ENCODE measurements around the gene GDF2.

Gene GDF2

DNA sequence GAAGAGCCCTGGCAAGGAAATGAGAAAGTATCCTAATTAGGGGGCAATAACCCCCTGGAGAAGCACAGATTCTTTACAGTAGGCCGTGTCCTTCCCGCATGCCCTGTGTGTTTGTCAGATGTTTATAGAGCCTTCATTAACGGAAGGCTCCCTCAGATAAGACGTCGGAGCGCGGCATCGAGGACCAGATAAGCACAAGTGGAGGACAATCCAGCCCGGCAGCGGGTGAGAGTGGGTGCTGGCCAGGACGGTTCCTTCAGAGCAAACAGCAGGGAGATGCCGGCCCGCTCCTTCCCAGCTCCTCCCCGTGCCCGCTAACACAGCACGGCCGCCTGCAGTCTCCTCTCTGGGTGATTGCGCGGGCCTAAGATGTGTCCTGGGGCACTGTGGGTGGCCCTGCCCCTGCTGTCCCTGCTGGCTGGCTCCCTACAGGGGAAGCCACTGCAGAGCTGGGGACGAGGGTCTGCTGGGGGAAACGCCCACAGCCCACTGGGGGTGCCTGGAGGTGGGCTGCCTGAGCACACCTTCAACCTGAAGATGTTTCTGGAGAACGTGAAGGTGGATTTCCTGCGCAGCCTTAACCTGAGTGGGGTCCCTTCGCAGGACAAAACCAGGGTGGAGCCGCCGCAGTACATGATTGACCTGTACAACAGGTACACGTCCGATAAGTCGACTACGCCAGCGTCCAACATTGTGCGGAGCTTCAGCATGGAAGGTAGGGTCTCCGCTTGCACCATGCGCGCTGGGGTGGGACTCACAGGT lies at the start of gene GDF2:
Gene GDF2, plus strand, starts transcription at position 155 of the 762 bp plus-strand sequence. Its CDS starts 215 bp downstream, at position 370.
- DNase-seq (ENCODE audit: low read depth in 2 of 2), result no peak

- DNase-seq (ENCODE audit: low read depth in 2 of 2), result no peak
These were observed 46.2 kb upstream of the GDF2 start for GRCh38 chr10:47276071-47276470.

- DNase-seq (ENCODE audit: low read depth in 2 of 2), result no peak
These were observed 45.5 kb upstream of the GDF2 start for GRCh38 chr10:47276576-47277351.

DNA sequence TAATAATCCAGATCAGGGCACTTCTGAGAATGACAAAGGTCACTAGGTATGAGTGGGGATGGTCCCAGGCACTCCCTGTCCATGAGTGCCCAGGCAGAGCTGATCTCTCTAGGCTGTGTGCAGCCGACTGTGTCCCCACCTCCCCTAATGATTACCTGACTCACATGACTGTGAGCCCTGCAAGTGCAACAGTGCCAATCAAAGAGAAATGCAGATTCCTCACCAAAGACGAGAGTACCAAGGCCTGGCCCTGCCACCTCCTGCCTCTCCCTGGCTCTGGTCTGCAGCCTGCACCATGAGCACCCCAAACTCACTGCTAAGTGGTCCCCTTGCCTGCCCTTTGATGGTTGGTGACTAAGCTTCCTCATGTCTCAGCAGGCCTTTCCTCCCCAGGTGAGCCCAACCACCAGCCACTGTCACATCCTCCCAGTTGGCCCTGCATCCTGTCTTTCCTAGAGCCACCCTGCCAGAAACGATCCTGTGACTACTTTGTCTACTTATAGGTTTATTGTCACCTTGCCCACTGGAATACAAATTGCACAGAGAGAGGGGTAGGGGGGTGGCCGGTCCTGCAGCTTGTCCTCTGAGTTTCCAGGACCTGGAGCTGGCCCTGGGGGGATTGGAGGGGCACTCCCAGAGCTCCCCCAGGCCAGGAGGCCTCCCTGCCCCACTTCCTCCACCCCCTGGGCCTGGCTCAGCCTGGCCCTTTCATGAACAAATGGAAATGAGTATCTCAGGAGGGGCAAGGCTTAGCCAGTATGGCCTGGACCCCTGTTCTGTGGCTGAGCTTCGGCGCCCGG lies 44.7 kb upstream of the GDF2 start:
- DNase-seq (ENCODE audit: low read depth in 2 of 2), result peak in 1 of 2 donors; percentile 29

GRCh38 chr10:47278152-47278473 lies 44.1 kb upstream of the GDF2 start:
- DNase-seq (ENCODE audit: low read depth in 2 of 2), result no peak

DNA sequence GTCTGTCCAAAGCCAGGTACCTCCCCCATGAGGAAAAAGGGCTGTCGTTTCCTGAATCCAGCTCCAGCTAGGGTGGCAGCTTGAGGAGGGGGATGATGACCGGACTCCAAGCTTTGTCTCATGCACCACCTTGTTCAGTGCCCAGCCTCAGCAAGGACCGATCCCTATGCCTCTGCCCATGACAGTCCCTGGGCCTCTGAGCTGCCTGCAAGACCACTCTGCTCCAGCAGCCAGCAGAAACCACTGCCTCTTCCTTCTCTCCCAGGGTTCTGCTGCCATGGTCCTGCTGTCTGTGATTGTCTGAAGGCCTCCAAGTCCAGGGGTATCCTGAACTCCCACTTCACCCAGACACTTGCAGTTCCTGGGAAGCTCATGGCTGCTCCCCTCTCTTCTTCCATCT lies 43.5 kb upstream of the GDF2 start:
- no peak for DNase-seq (ENCODE audit: low read depth in 2 of 2)

DNA sequence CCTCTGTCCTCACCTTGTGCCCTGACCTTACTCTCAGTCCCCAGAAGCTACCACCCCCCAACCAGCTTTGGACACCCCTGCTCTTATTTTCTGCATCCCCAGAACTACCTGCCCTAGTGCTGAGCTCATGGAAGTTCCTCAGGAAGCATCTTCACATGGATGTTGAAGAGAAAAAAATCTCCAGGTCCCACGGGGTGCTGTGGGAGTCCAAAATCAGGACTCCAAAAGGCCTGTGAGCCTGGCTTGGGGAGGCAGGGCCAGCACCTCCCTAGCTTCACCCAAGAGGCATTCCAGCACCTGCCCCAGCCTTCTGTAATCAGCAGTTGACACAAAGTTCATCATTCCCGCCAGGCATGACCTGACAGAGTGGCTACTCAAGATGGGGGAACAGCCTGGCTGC lies 43.0 kb upstream of the GDF2 start:
- DNase-seq (ENCODE audit: low read depth in 2 of 2), result no peak

- no peak for DNase-seq (ENCODE audit: low read depth in 2 of 2)
These were observed 40.1 kb upstream of the GDF2 start for GRCh38 chr10:47282005-47282656.

GRCh38 chr10:47282657-47283018 lies 39.6 kb upstream of the GDF2 start:
- no peak for DNase-seq (ENCODE audit: low read depth in 2 of 2)

DNA sequence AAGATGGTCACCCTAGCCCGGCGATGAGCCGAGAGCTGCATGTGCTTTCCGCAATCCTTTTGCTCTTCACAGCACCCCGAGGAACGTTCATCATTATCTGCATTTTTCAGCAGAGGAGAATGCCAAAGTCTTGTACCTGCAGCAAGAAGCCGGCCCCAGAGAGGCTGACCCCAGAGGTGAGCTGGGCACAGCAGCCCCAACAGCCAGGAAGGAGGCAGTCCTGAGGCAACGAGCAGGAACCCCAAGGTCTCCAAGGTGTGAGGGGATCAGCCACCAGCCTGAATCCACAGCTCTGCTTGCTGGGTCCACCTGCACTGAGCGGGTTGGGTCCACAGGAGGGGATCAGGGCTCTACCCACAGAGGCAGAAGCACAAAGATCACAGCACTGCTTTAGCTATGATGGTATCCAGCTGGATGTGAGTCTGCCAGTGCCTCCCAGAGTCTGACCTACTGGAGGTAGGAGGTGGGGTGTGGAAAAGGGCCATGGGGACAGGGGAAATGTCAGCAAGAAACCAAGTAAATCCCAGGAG lies 39.1 kb upstream of the GDF2 start:
- DNase-seq (ENCODE audit: low read depth in 2 of 2), result no peak

- no peak for DNase-seq (ENCODE audit: low read depth in 2 of 2)
These were observed 38.4 kb upstream of the GDF2 start for GRCh38 chr10:47283848-47284247.

DNA sequence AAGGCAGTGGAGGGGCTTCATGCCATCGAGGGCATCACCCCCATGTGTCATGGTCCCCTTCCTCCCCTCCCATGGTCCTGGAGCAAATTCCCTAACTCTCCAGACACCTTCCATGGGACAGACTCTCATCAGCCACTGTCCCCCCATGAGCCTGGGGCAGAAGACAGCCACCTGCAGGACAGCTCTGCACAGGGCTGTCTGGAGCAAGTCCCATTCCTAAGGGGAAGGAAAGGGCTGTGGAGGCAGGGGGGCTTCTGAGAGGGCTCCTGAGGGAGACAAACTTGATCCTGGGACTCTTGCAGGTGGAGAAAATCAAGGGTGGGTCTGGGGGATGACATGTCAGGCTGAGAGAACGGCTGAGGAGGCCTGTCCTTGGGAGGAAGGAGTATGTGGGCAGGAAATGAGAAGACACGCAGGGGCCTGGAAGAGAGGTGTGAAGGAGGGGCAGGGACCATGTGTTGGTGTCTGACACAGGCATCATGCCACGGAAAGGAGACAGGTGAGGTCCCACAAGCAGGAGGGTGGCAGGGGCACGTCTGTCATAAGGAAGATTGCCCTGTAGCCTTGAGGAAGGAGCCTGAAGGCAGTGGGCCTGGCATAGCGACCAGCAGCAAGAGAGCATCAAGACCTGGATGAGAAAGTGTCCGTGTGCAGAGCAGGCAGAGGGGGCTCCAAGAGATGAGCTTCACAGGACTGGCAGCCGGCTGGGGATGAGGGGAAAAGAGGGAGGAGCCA lies 36.7 kb upstream of the GDF2 start:
- no peak for DNase-seq (ENCODE audit: low read depth in 2 of 2)

GRCh38 chr10:47286116-47286505 lies 36.1 kb upstream of the GDF2 start:
- DNase-seq (ENCODE audit: low read depth in 2 of 2), result no peak

- DNase-seq (ENCODE audit: low read depth in 2 of 2), result no peak
These were observed 35.5 kb upstream of the GDF2 start for GRCh38 chr10:47286591-47287315.

DNA sequence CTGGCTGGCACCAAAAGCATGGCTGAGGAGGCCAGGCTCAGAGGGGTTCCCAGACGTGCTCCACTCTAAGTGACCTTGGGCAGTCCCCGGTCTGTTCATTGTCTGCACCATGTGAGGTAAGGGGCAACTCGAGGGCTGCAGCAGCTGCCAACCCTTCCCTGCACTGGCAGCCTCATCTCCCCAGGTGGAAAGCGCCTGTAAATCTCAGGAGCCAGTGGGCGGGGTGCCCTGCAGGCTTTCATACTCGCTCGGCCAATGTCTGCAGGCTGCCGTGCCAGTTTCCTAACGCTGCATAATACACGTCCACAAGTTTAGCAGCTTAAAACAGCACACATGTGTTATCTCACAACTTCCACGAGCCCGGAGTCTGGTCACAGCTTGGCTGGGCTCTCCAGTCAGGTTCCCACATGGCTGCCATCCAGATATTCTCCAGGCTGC lies 34.9 kb upstream of the GDF2 start:
- DNase-seq (ENCODE audit: low read depth in 2 of 2), result no peak

- DNase-seq (ENCODE audit: low read depth in 2 of 2), result no peak
These were observed 34.4 kb upstream of the GDF2 start for GRCh38 chr10:47287805-47288204.

DNA sequence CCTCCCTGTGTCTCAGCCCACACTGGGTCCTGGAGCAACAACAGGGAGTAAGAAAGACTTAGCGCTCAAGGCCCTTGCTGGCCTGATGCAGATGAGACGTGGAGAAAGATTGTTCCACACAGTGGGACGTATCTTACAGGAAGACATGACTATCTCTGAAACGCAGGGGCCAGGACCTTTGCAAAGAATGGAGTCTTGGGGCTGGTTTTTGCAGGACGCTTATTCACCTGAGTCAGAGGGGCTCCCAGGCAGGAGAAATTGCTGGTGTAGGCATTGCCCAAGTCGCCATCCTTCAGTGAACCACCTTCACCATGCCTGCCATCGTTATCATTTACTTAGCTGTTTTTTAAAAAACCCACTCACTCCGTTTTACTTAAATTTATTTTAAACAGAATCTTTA lies 34.0 kb upstream of the GDF2 start:
- no peak for DNase-seq (ENCODE audit: low read depth in 2 of 2)

DNA sequence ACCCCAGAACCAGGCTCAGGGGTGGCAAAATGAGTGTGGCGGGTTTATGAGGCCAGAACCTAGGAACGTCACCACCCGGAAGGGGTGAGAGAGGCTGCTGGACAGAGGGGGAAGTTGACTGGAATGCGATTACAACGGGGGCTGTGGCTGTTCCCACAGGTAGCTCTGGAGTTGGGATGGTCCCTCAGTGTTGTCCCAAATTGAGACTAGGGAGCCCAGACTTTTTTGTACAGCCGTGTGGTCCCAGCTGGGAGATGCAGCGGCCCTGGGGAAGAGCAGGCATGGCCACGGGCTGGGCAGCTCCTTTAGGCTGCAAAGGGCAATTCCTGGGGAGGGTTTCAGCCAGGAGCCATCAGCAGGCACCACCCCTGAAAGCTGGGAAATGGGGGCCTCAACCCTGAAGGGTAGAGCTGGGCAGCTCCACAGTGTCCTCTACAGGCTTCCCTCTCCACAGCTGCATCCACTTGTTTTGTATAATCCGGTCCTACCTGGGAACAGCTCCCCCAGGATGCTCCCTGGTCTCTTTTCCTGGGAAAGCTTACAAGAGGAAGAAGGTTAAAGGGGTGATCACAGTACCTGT lies 33.2 kb upstream of the GDF2 start:
- no peak for DNase-seq (ENCODE audit: low read depth in 2 of 2)

- DNase-seq (ENCODE audit: low read depth in 2 of 2), result no peak
These were observed 32.3 kb upstream of the GDF2 start for GRCh38 chr10:47289921-47290320.

DNA sequence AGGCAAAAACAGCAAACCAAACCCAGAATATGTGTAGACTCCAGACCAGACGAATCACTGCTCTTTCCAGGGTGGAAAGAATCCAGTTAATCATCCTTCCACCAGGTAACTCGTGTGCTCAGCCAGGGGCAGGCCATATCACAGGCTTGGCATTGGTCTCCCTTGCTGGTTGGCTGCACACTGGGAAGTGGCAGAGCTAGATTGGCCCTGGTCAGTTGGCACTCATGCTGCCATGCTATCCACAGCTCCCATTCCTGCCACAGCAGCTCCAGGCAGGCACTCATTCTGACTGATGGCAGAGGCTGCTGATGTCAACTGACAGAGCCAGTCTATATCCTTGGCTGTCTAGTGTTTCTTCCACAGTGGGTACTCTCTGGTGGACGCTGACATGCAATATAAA lies 31.9 kb upstream of the GDF2 start:
- DNase-seq (ENCODE audit: low read depth in 2 of 2), result no peak

Data from stimulated activated CD8-positive, alpha-beta memory T cell treated with anti-CD3 and anti-CD28 coated beads, Interleukin-7, amount 100 ng/mL, for 4 hours (primary cell).